Measurements from ENCODE around the gene INPPL1.

DNA sequence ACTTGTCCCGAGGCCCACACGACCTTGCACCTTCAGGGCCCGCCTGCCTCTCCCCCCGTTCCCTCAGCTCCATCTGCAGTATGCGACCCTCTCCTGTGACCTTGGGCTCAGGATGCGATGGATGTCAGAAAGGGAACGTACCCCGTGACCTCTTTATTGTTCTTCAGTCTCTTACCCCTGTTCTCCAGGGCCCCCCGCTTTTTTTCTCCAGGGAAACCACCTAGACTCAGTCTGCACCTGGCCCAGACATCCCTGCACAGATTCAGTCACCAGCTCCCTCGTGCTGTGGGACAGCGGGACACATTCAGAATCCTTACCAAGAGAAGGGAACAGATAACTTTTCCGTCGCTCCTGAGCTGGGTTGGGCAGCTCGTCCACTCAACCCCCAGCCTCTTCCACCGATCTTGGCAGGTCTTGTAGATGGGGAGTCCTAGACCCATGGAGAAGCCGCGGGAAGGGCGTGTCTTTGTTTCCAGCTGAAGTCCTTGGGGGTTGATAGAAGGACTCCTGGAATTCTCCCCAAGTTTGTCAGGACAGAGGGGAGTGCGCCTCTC lies 20.8 kb downstream of the INPPL1 start:
- TF ChIP-seq, protein P1, sequence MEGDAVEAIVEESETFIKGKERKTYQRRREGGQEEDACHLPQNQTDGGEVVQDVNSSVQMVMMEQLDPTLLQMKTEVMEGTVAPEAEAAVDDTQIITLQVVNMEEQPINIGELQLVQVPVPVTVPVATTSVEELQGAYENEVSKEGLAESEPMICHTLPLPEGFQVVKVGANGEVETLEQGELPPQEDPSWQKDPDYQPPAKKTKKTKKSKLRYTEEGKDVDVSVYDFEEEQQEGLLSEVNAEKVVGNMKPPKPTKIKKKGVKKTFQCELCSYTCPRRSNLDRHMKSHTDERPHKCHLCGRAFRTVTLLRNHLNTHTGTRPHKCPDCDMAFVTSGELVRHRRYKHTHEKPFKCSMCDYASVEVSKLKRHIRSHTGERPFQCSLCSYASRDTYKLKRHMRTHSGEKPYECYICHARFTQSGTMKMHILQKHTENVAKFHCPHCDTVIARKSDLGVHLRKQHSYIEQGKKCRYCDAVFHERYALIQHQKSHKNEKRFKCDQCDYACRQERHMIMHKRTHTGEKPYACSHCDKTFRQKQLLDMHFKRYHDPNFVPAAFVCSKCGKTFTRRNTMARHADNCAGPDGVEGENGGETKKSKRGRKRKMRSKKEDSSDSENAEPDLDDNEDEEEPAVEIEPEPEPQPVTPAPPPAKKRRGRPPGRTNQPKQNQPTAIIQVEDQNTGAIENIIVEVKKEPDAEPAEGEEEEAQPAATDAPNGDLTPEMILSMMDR (IDR thresholded peaks at IDR 0.05): no peak
- no peak for TF ChIP-seq POLR2A (IDR thresholded peaks at IDR 0.05)

All from body of pancreas (tissue), 4 donors.